ENCODE results near the gene NCOA5.

The NCOA5 gene

GRCh38 chr20:46089417-46090388 lies at the start of gene NCOA5:
NCOA5 (minus strand) TSS chr20:46089962; CDS start chr20:46079424, 10,538 bp downstream.
- peak; percentile 95 for DNase-seq (ENCODE audit: low spot score)

GRCh38 chr20:46139266-46139889 lies 49.6 kb upstream of the NCOA5 start:
- no peak for DNase-seq (ENCODE audit: low spot score)

- DNase-seq (ENCODE audit: low spot score) = no peak
Measured at GRCh38 chr20:46137816-46138215, 48.1 kb upstream of the NCOA5 start.

DNA sequence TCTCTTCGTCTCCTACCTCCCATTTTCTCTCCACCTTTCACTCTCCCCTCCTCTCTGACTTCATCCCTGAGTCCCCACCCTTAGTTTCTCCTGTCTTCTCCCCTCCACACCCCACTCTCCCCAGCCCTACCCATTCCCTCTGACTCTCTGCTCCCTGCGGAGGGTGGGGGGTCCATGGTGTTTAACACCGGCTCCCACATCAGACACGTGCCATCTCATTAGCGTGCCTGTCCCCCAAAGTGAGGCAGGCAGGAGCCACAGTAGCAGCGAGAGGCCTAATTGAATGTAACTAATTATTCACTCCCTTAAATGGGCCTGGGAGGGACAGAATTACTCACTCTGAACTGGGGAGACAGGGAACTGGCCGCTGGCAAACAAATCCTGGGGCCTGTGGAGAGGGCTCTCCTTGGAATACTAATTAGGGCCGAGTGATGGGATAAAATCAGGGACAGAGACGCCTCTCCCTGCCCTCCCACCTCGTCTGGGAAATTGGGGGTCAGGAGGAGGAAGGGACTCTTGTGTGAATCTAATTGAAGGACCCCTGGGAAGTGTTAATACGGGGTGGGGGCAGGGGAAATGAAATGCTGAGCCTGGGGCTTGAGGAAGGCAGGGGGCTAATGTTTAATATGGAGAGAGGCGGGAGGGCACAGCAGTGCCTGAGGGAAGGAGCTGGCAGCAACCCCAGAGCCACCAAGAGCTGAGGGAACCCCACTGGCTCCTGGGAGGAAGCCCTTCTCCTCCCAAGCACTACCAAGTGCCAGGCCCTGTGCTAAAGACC lies 46.3 kb upstream of the NCOA5 start:
- no peak for DNase-seq (ENCODE audit: low spot score)

GRCh38 chr20:46134716-46135115 lies 45.0 kb upstream of the NCOA5 start:
- DNase-seq (ENCODE audit: low spot score) = no peak

DNA sequence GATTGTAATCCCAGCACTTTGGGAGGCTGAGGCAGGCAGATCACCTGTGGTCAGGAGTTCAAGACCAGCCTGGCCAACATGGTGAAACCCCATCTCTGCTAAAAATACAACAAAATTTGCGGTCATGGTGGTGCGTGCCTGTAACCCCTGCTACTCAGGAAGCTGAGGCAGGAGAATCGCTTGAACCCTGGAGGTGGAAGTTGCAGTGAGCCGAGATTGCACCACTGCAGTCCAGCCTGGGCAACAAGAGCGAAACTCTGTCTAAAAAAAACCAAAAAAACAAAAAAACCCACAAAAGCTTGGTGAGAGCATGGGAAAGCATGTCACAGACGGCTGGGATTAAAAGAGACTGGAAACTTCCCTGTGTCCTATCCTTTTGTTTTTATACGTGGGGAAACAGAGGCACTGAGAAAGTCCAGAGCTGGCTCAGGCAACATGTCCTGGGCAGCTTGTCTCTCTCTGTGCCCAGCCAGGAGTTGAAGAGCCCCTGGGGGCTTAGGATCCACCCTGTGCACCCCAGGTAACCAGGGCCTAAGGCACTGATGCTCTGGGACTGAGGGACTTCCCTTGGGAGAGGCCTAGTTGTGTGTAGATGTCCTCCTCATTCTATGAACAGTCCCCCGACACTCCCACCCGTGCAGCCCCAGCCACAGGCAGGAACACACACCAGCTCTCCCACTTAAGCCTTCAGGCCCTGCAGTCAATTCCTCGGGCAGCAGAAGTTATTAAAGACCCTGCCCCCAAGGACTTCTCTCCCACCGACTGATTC lies 44.3 kb upstream of the NCOA5 start:
- no peak for DNase-seq (ENCODE audit: low spot score)

DNA sequence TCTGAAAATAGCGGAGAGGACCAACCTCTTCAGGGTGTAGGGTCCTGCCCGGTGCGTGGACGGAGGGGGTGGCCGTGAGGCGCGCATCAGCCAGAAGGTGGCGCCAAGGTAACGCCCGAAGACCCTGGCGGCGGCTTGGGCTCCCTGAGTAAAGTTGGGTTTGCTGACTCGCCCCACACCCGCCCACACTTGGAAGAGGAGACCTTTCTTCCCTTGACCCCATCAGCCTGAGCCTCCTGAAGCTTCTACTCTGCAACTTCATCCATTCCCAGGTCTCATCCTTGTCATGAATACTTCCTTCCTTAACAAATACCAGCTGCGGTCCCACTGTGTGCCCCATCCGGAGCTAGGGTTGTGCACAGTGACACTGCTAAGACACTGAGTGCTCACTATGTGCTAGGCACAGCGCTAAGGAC lies 43.0 kb upstream of the NCOA5 start:
- peak; percentile 55 for DNase-seq (ENCODE audit: low spot score)

GRCh38 chr20:46131396-46131795 lies 41.6 kb upstream of the NCOA5 start:
- DNase-seq (ENCODE audit: low spot score) = no peak

- no peak for DNase-seq (ENCODE audit: low spot score)
Measured at GRCh38 chr20:46130534-46130933, 40.8 kb upstream of the NCOA5 start.

- no peak for DNase-seq (ENCODE audit: low spot score)
Measured at GRCh38 chr20:46129955-46130481, 40.3 kb upstream of the NCOA5 start.

DNA sequence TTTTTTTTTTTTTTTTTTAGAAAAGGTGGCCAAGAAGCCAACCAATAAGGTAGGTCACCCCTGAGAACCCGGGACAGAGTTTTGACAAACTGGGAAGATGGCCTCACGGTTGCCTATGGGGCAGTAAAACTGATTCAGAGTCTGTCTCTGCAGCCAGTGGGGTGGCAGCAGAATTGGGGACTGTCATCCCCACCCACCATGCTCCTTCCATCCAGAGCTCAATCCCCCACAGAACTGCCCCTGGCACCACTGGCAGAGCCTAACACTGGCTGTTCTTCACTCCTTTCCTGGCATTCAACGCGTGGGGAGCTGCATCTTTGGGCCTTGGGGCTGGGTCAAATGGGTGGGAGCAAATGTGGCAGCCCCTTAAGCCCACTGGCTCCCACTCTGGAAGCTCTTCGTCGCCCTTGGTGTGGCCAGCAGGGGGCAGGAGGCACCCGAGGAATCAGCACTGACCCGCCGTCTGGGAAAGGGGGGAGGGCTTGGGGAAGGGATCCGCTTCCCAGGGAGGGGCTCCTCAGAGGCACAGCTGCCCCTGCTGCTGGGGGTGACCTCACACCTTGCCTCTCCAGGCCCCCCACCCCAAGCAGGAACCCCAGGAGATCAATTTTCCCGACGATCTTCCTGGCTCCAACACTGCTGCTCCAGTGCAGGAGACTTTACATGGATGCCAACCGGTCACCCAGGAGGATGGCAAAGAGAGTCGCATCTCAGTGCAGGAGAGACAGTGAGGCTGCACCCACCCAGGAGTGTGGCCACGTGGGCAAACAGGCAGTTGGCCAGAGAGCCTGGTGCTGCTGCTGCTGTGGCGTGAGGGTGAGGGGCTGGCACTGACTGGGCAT lies 38.8 kb upstream of the NCOA5 start:
- no peak for DNase-seq (ENCODE audit: low spot score)

- DNase-seq (ENCODE audit: low spot score) = no peak
Measured at GRCh38 chr20:46127396-46128010, 37.7 kb upstream of the NCOA5 start.

- no peak for DNase-seq (ENCODE audit: low spot score)
Measured at GRCh38 chr20:46126440-46127056, 36.8 kb upstream of the NCOA5 start.

DNA sequence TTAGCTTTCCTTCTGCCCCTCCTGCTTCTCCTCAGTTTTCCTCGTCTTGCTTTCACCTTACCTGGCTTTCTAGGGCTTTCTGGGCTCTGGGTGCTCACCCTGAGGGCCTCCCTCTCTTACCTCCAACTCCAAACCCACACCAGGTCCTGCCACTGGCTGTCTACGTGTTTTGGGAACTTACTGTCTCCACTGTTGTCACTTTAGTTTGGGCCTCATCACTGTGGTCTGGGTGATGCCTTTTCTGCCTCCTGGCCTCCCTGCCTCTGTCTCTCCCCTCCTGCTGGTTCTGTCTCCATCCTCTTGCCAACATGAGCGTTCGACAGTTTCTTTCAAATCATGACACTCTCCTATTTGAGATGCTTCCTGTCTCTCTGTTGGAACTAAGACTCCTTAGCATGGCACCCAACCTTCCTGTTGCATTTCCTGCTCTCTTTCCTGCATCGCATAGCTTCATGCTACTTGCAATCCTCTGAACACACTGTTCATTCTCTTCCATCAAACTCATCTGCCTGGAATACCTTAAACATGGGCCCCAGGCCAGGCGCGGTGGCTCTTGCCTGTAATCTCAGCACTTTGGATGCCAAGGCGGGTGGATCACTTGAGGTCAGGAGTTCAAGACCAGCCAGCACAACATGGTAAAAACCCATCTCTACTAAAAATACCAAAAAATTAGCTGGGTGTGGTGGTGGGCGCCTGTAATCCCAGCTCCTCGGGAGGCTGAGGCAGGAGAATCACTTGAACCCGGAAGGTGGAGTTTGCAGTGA lies 33.9 kb upstream of the NCOA5 start:
- DNase-seq (ENCODE audit: low spot score) = no peak

DNA sequence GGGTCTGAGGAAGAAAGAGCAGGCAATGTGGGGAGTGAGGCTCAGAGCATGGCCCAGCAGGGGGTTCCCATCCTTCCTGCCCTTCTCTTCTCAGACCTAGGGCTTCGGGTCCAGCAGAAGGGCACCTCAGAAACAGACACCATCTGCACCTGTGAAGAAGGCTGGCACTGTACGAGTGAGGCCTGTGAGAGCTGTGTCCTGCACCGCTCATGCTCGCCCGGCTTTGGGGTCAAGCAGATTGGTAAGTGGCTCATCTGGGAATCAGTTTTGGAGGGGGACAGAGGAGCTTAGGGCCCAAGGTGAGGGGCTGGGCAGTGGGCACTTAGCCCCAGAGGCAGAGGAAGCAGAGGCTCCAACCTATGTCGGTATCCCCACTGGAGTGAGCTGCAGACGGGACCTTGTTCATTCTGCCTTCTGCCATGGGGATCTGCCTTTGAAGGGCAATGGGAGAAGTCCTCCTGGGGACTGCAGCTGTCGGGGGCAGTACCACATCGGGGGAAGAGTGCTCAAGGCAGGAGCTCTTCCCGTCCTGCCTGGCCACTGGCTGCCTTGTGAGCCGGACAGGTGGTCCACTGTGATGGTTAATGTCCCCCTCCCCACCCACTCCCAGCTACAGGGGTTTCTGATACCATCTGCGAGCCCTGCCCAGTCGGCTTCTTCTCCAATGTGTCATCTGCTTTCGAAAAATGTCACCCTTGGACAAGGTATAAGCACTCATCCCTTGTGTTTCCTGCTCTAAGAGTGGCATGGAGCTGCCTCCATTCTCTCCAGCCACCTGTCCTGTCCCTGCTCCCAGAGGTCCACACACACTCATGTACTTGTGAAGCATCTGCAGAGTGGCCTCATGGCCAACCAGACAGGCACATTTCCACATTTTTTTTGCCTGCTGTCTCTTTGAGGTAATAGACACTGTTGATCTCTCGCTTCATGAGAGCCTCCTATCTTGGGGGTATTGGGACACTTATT lies 33.0 kb upstream of the NCOA5 start:
- DNase-seq (ENCODE audit: low spot score) = no peak

DNA sequence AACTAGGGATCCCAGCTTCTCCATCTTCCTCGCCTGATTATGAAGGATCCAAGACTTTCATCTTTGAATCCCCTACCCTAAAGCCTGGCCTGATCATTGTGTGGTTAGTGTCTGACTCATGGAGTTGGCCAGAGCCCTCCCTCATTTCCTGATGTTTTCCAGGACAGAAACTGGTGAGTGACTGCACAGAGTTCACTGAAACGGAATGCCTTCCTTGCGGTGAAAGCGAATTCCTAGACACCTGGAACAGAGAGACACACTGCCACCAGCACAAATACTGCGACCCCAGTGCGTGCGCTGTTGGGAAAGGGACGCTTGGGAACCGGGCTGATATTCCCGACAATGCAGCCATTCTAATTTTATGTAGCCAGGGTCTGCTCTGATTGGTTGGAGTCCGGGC lies 32.3 kb upstream of the NCOA5 start:
- DNase-seq (ENCODE audit: low spot score) = no peak

- DNase-seq (ENCODE audit: low spot score) = no peak
Measured at GRCh38 chr20:46121184-46121930, 31.6 kb upstream of the NCOA5 start.
